H9 (cell line): Measurements from ENCODE around the gene ZNF335. TPM values are rescaled to one million over a fixed set of nuclear protein-coding genes. Genes with fewer than 3 reads are reported as not detected.

ENCODE experiments used
- DNase-seq: peaks from one replicate; pipeline ENCODE4 v3.0.0-alpha.2; 2017
- H2AFZ ChIP-seq: one replicate; pipeline ENCODE4 v1.6.1; 2013; ENCODE audit warnings: mild to moderate bottlenecking, low read length, control low read depth, moderate library complexity
- H2AK5ac ChIP-seq: 2 replicates; pipeline ENCODE4 v1.6.1; 2013; ENCODE audit warnings: low read length, control low read depth, mixed read lengths; ENCODE audit not compliant: insufficient read length
- H2BK120ac ChIP-seq: one replicate; pipeline ENCODE4 v1.6.1; 2013; ENCODE audit warnings: low read depth, mild to moderate bottlenecking, low read length, control low read depth, inconsistent platforms; ENCODE audit not compliant: poor library complexity, severe bottlenecking
- H2BK12ac ChIP-seq: 2 replicates; pipeline ENCODE4 v1.6.1; 2013; ENCODE audit warnings: low read length, control low read depth, mixed read lengths, low read depth; ENCODE audit not compliant: insufficient read length
- H2BK15ac ChIP-seq: 2 replicates; pipeline ENCODE4 v1.6.1; 2013; ENCODE audit warnings: low read depth, low read length, control low read depth
- H2BK20ac ChIP-seq: one replicate; pipeline ENCODE4 v1.6.1; 2013; ENCODE audit warnings: low read depth, mild to moderate bottlenecking, low read length, control low read depth, inconsistent platforms; ENCODE audit not compliant: poor library complexity, severe bottlenecking
- H2BK5ac ChIP-seq: 2 replicates; pipeline ENCODE4 v1.6.1; 2013; ENCODE audit warnings: low read length, control low read depth, mixed read lengths; ENCODE audit not compliant: insufficient read length
- H3K14ac ChIP-seq: 2 replicates; pipeline ENCODE4 v1.6.1; 2013; ENCODE audit warnings: low read length, control low read depth; ENCODE audit not compliant: insufficient read depth
- H3K18ac ChIP-seq: 2 replicates; pipeline ENCODE4 v1.6.1; 2013; ENCODE audit warnings: low read depth, mild to moderate bottlenecking, mixed read lengths, low read length, control low read depth; ENCODE audit not compliant: insufficient read length
- H3K23ac ChIP-seq: 2 replicates; pipeline ENCODE4 v1.6.1; 2013; ENCODE audit warnings: low read length, control low read depth, mixed read lengths, low read depth; ENCODE audit not compliant: insufficient read length
- H3K23me2 ChIP-seq: 2 replicates; pipeline ENCODE4 v1.6.1; 2013; ENCODE audit warnings: low read depth, mild to moderate bottlenecking, mixed read lengths, low read length, control low read depth; ENCODE audit not compliant: insufficient read length, poor library complexity, severe bottlenecking
- H3K27ac ChIP-seq: 2 replicates; pipeline ENCODE4 v1.5.1; 2013; ENCODE audit warnings: low read length, control low read depth, mixed read lengths, low read depth; ENCODE audit not compliant: insufficient read length
- H3K27me3 ChIP-seq: 2 replicates; pipeline ENCODE4 v1.6.1; 2013; ENCODE audit warnings: low read length, control low read depth, inconsistent platforms; ENCODE audit not compliant: insufficient read depth
- H3K4ac ChIP-seq: 2 replicates; pipeline ENCODE4 v1.6.1; 2013; ENCODE audit warnings: low read depth, mild to moderate bottlenecking, control low read depth, inconsistent platforms, low read length, moderate library complexity
- H3K4me1 ChIP-seq: 2 replicates; pipeline ENCODE4 v1.6.1; 2013; ENCODE audit warnings: low read length, control low read depth, inconsistent platforms; ENCODE audit not compliant: insufficient read depth
- H3K4me2 ChIP-seq: 2 replicates; pipeline ENCODE4 v1.6.1; 2013; ENCODE audit warnings: low read length, control low read depth, mixed read lengths; ENCODE audit not compliant: insufficient read length, insufficient read depth
- H3K56ac ChIP-seq: 2 replicates; pipeline ENCODE4 v1.6.1; 2013; ENCODE audit warnings: low read depth, mild to moderate bottlenecking, mixed read lengths, low read length, control low read depth; ENCODE audit not compliant: insufficient read length
- H3K79me1 ChIP-seq: 2 replicates; pipeline ENCODE4 v1.6.1; 2013; ENCODE audit warnings: low read depth, mild to moderate bottlenecking, moderate library complexity, low read length, control low read depth, inconsistent platforms; ENCODE audit not compliant: insufficient read depth, poor library complexity, severe bottlenecking
- H3K79me2 ChIP-seq: 2 replicates; pipeline ENCODE4 v1.6.1; 2013; ENCODE audit warnings: low read length, control low read depth, inconsistent platforms; ENCODE audit not compliant: insufficient read depth
- H3K9ac ChIP-seq: 2 replicates; pipeline ENCODE4 v1.6.1; 2013; ENCODE audit warnings: low read length, control low read depth, mixed read lengths; ENCODE audit not compliant: insufficient read length; ENCODE audit errors: extremely low read depth
- H3K9me3 ChIP-seq: one replicate; pipeline ENCODE4 v1.6.1; 2013; ENCODE audit warnings: low read depth, low read length, inconsistent platforms; ENCODE audit not compliant: control insufficient read depth
- H3T11ph ChIP-seq: one replicate; pipeline ENCODE4 v1.6.1; 2013; ENCODE audit warnings: mild to moderate bottlenecking, low read length, control low read depth, inconsistent platforms
- H4K20me1 ChIP-seq: one replicate; pipeline ENCODE4 v1.6.1; 2013; ENCODE audit not compliant: control insufficient read depth, insufficient read length, insufficient read depth
- H4K5ac ChIP-seq: 2 replicates; pipeline ENCODE4 v1.6.1; 2013; ENCODE audit warnings: low read depth, mild to moderate bottlenecking, mixed read lengths, low read length, control low read depth; ENCODE audit not compliant: insufficient read length
- H4K8ac ChIP-seq: replicated peaks from 2 replicates; pipeline ENCODE4 v1.6.1; 2013; ENCODE audit warnings: low read length, control low read depth, mixed read lengths, low read depth; ENCODE audit not compliant: insufficient read length
- H4K91ac ChIP-seq: 2 replicates; pipeline ENCODE4 v1.6.1; 2013; ENCODE audit warnings: low read depth, mild to moderate bottlenecking, moderate library complexity, mixed read lengths, low read length, control low read depth; ENCODE audit not compliant: insufficient read length
- H3K27ac Mint-ChIP-seq, 3 experiments: 2 replicates in 2 of 3; 3 replicates in 1 of 3; pipeline ENCODE4 v1.8.0; 2020 to 2021; ENCODE audit warnings: mixed read lengths in 3 of 3, mild to moderate bottlenecking in 1 of 3, moderate library complexity in 1 of 3
- H3K27me3 Mint-ChIP-seq: 2 replicates; pipeline ENCODE4 v1.8.0; 2021; ENCODE audit warnings: low read depth, mild to moderate bottlenecking, moderate library complexity, mixed read lengths
- H3K36me3 Mint-ChIP-seq, 3 experiments: 2 replicates in 2 of 3; 3 replicates in 1 of 3; pipeline ENCODE4 v1.8.0; 2020 to 2021; ENCODE audit warnings: low read depth in 3 of 3, mixed read lengths in 3 of 3; ENCODE audit not compliant: insufficient read depth in 1 of 3
- H3K4me1 Mint-ChIP-seq, 2 experiments: 2 replicates each; pipeline ENCODE4 v1.8.0; 2020; ENCODE audit warnings: mixed read lengths in 2 of 2
- H3K4me3 Mint-ChIP-seq, 2 experiments: 2 replicates in 1 of 2; 3 replicates in 1 of 2; pipeline ENCODE4 v1.8.0; 2020 to 2021; ENCODE audit warnings: mild to moderate bottlenecking in 2 of 2, mixed read lengths in 2 of 2, moderate library complexity in 1 of 2
- H3K9me3 Mint-ChIP-seq, 2 experiments: 2 replicates in 1 of 2; 3 replicates in 1 of 2; pipeline ENCODE4 v1.8.0; 2020; ENCODE audit warnings: mild to moderate bottlenecking in 2 of 2, mixed read lengths in 2 of 2, moderate library complexity in 1 of 2
- WGBS: extraction: QIAGEN DNeasy Blood & Tissue Kit; methylation state at CpG from one replicate; pipeline ENCODE4 v1.1.7; 2013; ENCODE audit warnings: missing lambda C conversion rate, low lambda C conversion rate, mixed read lengths; ENCODE audit not compliant: insufficient read length; ENCODE audit errors: extremely low coverage; 5-methylcytosine and 5-hydroxymethylcytosine counted together
- total RNA-seq: library from RNA; stranded (reverse); gene quantifications from 2 replicates; pipeline ENCODE4 v1.2.1, GENCODE V29; 2021
- TF ChIP-seq, protein P1 (sequence below): fragments of 200-600 bp; sonication (generic); conservative IDR thresholded peaks from 3 replicates; pipeline ENCODE4 v1.8.0; 2021; ENCODE audit warnings: antibody characterized with exemption, mild to moderate bottlenecking

Gene ZNF335
- total RNA-seq, 1 experiment from 2014 or later, result 21.1 TPM

- H4K5ac ChIP-seq, result no peak overlapping the region
- no peak overlapping the region for H4K8ac ChIP-seq
- no peak overlapping the region for H3K23ac ChIP-seq
- peak; percentile 29 for DNase-seq
- Mint-ChIP-seq H3K27ac (peak overlapping the region in 1 of 3 experiments; percentile 80; a peak in 2 of 7 replicates), H3K27me3 (no peaks in the 10 kb centered on the region; the same call in 1 of the 2 replicates), H3K9me3 (no peaks in the 10 kb centered on the region; a peak in 1 of 5 replicates), H3K36me3 (peaks cover under 1 to 17% (median 12%) of the 10 kb centered on the region in 3 experiments; a peak in 5 of 7 replicates), H3K4me1 (peaks cover 14 to 17% of the 10 kb centered on the region in 2 experiments), H3K4me3 (peak overlapping the region; percentile 92 to 95)
- no peak overlapping the region for H2BK5ac ChIP-seq
- H4K91ac ChIP-seq, result no peak overlapping the region
- no peaks in the 10 kb centered on the region for H3K9me3 ChIP-seq
- no peaks in the 10 kb centered on the region for H3K79me1 ChIP-seq
- H3K4ac ChIP-seq, result no peak overlapping the region
- H3K4me1 ChIP-seq, result no peaks in the 10 kb centered on the region
- no peaks in the 10 kb centered on the region for H3K79me2 ChIP-seq
- no peak overlapping the region for H3K9ac ChIP-seq
- no peak overlapping the region for H2BK20ac ChIP-seq
- TF ChIP-seq, protein P1, sequence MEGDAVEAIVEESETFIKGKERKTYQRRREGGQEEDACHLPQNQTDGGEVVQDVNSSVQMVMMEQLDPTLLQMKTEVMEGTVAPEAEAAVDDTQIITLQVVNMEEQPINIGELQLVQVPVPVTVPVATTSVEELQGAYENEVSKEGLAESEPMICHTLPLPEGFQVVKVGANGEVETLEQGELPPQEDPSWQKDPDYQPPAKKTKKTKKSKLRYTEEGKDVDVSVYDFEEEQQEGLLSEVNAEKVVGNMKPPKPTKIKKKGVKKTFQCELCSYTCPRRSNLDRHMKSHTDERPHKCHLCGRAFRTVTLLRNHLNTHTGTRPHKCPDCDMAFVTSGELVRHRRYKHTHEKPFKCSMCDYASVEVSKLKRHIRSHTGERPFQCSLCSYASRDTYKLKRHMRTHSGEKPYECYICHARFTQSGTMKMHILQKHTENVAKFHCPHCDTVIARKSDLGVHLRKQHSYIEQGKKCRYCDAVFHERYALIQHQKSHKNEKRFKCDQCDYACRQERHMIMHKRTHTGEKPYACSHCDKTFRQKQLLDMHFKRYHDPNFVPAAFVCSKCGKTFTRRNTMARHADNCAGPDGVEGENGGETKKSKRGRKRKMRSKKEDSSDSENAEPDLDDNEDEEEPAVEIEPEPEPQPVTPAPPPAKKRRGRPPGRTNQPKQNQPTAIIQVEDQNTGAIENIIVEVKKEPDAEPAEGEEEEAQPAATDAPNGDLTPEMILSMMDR, result no peak
- peaks cover 7% of the 10 kb centered on the region for H3K23me2 ChIP-seq
- H3K18ac ChIP-seq, result no peak overlapping the region
- no CpG with 5 or more reads among the region's 34 CpGs for WGBS
- H2AFZ ChIP-seq, result no peak overlapping the region
- peak overlapping the region; percentile 79 for H3K4me2 ChIP-seq
- no peak overlapping the region for H3K27ac ChIP-seq
- no peaks in the 10 kb centered on the region for H4K20me1 ChIP-seq
- no peaks in the 10 kb centered on the region for H3K27me3 ChIP-seq
- no peak overlapping the region for H3K56ac ChIP-seq
- H3K14ac ChIP-seq, result no peak overlapping the region
- no peak overlapping the region for H2BK15ac ChIP-seq
- H2BK12ac ChIP-seq, result no peak overlapping the region
- H3T11ph ChIP-seq, result no peak overlapping the region
- no peak overlapping the region for H2AK5ac ChIP-seq
- H2BK120ac ChIP-seq, result no peak overlapping the region
These were observed 1.2 kb downstream of the ZNF335 start for GRCh38 chr20:45970646-45971424.
